GM19468 (cell line): ENCODE results near the gene PIEZO1.

Experiments used
- ATAC-seq: cut with Tn5 transposase; IDR thresholded peaks from one replicate; pipeline ENCODE4 v1.9.1; 2021; ENCODE audit warnings: mild to moderate bottlenecking, moderate library complexity, moderate number of reproducible peaks; ENCODE audit not compliant: unreplicated experiment; ENCODE audit errors: extremely low read depth

The PIEZO1 gene

DNA sequence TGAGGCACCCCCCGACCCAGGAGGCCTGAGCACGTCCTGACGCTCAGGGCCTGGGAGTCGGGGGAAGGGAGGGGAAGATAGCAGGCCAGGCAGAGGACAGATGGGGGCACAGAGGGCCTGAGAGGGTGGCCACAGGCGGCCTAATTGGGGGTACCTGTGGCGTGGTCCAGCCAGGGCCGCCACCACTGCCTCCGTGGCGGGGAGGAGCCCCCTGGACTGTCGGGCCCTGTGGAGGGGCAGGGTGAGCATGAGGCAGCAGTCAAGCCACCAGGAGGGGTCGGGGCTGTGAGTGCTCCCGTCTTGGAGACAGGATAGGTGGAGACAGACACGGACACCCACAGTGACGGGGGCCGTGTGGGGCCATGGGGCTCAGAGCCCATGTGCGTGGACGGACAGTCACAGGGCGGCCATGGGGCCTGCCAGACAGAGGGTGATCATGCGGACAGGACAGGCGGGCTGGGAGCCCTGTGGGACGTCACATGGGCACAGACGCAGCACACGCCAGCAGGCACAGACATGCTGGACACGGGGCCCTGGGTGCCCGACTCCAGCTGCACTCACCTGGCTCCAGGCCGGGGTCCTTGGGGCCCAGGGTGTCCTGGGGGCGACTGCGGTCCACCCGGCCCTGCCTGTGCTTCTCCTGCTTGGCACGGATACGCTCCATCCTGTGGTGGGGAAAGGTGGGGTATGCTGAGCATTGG lies 60.0 kb downstream of the PIEZO1 start:
- no peak for ATAC-seq

DNA sequence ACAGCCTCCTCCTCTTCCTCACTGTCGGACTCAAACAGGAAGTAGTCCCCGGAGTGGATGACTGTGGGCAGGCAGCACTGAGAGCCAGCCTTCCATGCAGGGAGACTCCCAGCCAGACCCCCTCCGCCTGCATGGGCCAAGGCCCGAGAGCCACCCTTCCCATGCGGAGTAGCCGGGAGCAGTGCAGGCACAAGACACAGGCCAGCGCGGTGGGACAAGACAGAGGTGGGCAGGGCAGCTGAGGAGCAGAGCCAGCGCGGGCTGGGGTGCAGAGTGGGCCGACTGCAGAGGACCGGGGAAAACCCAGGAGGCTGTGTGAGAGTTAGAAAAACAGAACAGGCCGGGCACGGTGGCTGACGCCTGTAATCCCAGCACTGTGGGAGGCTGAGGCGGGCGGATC lies 61.1 kb downstream of the PIEZO1 start:
- ATAC-seq, result no peak

DNA sequence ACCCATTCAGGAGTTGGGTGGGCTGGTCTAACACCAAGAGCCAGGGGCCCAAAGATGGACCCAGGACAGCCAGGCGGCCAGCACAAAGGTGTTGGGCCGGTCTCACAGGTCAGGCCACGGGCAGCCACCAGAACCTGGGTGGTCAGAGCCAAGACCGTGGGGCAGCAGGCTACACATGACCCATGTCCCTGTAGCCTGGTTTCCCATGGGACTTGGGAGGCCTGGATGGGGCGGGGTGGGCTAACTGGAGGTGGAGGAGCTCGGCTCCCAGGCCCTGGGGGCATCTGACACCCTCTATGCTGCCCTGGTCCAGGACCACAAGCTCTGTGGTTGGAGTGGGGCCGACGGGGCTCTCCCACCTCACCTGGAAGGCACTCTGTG lies 61.5 kb downstream of the PIEZO1 start:
- no peak for ATAC-seq

DNA sequence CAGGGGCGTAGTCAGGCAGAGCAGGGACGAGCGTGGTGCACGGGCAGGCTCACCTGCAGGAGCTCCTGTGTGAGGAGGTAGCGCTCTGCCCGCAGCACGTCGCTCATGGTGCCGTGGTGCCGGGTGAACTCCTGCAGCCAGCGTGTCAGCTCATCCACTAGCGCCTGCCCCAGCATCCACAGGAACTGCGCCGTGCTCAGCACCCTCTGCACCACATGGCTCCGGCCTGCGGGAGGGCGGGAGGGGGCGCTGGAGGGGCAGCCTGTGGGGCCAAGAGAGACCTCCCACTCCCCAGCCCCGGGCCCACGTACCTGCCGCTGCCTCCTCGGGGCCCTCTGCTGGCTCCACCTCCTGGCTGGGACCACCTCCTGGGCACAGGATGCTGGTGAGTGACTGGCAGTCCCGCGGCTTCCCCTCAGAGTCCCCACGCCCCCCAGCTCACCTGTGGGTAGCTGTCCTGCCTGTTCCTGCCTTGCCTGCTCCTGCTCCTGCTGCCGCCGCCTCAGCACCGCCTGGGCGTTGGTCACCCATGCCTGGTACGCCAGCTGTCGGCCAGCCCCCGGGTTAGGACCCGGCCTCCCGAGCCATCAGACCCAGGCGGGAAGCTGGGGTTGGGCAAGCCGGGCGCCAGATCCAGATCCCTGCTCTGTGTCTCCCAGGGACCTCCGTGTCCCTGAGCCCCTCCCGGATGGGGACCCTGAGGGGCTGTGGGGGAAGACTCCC lies 62.1 kb downstream of the PIEZO1 start:
- no peak for ATAC-seq

DNA sequence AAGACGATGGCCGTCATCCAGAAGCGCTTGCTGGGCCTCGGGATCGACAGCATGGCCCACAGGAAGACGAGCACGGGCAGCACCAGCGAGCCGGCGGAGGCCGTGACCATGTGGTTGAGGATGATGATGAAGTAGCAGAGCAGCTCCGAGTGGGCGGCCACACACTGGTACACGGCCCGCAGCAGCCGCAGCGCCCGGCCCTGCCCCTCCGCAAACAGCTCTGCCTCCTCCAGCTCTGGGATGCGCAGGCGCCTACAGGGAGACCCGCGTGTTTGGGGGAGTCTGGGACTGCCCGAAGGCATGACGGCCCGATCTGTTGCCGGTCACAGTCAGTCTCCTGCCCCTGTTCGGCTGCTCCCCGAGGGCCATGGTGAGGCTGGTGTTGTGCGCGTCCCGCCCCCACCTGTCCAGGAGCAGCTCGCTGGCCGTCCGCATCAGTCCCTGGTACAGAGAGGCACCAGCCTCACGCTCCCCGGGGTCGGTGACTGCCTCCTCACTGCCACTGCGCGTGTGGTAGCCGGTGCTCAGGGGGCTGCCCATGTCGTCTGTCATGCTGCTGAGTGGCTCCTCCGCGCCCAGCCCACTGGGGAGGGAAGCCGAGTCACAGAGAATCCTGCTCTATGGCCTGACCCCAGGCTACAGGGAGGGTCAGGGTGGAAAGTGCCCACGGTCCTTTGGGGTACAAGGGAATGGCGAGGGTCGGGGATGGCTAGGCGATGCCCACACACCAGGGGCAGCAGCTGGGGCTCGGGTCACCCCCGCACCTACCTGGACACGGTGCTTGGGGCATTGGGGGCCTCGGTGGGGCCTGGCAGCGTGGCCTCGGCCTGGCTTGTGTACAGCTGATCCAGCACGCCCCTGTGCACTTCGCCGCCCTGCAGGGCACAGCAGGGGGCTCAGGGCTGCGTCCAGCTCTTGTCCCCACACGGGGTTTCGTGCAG lies 62.9 kb downstream of the PIEZO1 start:
- no peak for ATAC-seq

DNA sequence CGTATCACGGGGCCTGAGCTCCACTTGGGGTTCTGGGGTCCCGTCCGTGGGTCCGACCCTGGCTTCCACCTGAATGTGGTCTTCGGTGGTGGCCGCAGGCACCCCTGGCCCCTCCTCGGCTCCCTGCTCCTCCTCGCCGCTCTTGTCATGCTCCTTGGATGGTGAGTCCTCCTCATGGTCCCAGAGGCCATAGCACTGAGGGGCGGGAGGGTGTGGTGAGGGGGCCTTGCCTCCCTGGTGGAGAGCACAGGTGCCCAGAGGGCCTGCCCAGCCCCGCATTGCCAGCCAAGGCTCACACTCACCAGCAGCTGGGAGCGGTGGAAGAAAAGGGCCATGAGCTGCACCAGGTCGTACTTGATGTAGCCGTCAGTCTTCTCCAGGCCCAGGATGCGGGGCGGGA lies 63.8 kb downstream of the PIEZO1 start:
- no peak for ATAC-seq

DNA sequence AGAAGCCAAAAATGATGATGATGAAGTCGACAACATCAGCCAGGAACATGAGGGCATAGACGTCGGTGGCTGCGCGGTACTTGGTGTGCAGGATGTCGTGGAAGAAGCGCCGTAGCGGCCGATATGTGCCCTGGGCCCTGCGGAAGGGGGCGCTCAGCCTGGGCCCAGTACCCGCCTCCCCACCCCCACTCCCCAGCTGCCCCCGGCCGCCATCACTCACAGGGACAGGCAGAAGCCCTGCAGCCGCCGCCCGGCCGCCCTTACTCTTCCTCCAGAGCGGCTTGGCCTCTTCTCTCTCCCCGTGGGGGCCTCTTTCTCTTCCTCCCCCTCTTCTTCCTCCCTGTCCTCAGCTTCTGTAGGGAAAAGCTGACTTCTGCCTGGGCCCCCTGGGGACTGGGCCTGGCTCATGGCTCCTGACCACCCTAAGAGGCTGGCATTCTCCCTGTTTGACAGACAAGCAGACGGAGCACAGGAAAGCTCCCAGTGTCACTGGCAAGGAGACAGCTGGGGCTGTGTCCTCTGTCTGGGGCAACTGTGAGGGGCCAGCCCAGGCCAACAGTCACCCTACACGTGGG lies 64.5 kb downstream of the PIEZO1 start:
- ATAC-seq, result no peak

DNA sequence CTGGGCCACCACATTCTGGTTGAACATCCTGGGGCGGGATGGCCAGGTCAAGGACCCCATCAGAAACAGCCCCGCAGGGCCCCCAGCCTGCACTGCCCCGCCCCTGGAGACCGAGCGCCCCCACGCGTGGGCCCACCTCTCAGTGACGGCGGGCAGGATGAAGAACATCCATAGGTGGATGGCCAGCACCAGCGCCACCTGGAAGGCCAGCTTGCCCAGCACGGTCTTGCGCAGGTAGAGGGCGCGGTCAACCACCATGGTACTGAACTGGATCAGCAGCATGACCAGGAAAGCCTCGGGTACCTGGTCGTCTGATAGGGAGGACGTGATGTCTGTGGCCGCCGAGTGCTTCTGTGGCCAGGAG lies 65.1 kb downstream of the PIEZO1 start:
- ATAC-seq, result no peak

DNA sequence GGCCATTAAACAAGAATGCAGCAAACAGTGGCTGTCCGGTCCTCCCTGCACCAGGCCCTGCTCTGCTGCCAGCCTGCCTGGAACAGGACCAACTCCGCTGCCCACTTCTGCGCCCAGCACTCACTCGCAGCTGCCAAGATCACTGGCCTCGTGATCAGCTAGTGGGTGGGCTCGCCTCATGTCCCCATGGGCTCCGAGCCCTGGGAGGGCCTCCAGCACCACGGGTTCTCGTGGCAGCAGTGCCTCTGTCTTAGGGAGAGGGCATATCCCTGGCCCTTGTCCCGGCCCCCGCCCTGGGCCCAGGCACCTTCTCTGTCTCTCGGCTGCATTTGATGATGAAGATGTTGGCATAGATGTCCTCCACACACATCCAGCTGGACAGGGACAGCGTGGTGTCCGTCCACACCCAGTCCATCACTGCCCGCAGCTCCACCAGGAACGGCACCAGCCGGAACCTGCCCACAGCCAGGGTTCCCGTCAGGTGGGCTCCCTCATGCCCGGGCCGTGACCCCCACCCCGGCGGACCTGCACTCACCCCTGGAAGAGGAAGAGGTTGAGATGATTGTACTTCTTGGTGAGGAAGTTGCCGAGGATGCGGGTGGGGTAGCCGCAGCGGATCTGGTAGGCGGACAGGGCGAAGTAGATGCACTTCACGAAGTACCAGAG lies 65.6 kb downstream of the PIEZO1 start:
- ATAC-seq, result no peak

DNA sequence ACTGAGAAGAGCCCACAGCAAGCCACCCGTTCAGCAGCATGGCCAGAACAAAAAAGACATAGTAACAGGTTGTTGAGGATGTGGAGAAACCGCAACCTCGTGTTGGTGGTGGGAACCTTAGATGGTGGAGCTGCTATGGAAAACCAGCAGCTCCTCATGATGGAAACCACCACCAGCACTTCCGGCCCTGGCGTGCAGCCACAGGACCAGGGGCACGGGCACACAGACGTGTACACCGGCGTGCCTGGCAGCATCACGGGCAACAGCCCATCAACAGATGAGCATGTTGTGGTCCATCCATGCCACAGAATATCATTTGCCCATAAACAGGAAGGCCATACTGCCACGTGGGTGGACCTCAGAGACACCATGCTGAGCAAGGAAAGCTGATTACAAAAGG lies 66.8 kb downstream of the PIEZO1 start:
- ATAC-seq, result no peak

DNA sequence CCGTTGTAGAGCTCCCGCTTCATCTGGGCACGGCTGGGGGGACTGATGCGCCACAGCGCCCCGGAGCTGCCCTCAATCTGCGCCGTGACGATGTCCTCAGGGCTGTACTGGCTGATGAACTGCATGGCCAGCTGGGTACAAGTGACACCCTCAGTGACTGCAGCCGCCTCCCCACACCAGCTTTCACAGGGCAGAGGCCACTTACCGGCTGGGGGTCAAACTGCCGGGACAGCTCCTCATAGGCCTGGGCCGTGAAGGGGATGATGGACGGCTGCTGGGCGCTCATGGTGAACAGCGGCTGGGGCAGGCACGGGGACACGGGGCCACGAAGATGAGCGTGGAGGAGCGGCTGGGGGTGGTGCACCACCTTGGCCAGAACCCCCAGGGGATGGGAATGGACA lies 68.4 kb downstream of the PIEZO1 start:
- no peak for ATAC-seq

DNA sequence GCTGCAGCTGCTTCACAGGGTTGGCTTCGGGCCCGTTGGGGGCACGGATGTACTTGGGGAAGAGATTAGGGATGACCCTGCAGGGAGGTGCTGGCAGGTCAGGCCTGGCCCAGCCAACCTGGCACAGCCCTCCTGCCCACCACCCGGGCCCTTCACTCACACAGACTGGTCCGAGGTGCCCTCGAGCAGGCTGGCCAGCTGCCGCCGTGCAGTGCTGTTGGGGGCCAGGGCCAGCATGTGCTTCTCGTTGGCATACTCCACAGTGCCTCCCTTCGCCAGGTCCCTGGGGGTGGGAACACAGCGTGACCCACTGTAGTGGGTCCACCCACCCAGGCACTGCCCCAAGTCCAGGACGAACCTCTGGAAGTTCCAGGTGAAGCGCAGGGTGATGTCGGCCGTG lies 68.8 kb downstream of the PIEZO1 start:
- ATAC-seq, result no peak

DNA sequence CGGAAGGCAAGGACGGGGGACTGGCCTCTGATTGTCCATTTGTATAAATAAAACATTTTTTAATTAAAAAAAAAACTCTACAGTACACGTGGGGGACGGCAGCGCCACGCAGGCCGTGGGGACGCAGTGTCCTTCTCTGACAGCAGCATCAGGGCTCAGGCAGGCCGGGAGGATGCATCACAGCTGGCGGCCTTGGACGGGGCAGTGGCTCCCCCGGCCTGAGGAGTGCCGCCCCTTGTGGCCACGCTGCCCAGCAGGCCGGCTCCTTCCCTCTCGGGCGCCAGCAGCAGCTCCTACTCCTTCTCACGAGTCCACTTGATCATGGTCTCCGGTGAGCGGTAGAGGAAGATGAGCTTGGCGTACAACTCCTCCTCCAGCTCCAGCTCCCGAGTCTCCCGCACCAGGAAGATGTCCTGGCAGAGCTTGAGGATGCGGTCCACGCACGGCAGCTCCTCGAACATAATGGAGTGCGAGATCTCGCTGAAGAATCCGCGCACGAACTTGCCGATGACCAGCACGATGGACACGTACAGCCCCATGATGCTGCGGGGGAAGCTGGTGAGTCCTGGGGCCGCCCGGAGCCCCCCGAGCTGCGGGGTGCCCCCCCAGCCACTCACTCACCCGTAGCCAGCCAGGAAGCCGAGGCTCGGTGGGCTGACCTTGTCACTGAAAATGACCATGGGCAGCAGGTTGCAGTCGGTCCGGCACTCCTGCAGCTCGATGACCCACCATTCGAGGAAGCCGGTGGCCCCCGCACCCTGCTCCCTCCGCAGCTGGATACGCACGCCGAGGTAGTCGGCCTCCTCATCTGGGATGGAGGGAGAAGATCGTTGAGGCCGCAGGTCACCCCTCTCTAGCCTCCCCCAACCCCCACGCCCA lies 69.5 kb downstream of the PIEZO1 start:
- ATAC-seq, result no peak

DNA sequence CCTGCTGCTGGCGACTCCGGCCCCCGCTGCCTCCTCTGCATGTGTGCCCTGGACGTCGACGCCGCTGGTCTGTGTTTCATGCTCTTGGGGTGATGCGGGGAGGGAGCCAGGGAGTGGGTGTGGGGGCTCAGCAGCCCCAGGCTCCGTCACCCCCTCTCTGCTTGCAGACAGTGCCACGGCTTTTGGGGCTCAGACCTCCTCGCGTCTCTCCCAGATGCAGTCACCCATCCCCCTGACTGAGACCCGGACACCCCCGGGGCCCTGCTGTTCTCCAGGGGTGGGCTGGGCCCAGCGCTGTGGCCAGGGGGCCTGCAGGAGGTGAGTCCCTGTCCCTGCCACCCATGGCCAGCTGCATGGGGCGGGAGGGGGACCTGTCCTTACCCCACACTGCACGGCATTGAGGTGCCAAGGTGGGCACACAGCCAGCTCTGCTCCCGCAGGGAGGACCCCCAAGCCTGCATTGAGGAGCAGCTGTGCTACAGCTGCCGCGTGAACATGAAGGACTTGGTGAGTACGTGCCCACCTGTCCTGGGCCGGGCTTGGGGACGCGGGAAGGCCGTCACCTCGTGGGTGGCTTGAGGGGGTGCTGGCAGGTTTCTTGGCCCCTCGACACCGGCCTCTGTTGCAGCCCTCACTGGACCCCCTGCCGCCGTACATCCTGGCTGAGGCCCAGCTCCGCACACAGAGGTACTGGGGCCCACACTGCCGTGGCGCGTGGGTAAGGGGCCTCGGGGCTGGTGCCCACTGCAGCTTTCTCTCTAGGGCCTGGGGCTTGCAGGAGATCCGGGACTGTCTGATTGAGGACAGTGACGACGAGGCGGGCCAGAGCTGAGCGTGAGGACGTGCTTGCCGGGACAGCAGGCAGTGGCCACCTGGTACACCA lies 70.4 kb downstream of the PIEZO1 start:
- ATAC-seq, result no peak

DNA sequence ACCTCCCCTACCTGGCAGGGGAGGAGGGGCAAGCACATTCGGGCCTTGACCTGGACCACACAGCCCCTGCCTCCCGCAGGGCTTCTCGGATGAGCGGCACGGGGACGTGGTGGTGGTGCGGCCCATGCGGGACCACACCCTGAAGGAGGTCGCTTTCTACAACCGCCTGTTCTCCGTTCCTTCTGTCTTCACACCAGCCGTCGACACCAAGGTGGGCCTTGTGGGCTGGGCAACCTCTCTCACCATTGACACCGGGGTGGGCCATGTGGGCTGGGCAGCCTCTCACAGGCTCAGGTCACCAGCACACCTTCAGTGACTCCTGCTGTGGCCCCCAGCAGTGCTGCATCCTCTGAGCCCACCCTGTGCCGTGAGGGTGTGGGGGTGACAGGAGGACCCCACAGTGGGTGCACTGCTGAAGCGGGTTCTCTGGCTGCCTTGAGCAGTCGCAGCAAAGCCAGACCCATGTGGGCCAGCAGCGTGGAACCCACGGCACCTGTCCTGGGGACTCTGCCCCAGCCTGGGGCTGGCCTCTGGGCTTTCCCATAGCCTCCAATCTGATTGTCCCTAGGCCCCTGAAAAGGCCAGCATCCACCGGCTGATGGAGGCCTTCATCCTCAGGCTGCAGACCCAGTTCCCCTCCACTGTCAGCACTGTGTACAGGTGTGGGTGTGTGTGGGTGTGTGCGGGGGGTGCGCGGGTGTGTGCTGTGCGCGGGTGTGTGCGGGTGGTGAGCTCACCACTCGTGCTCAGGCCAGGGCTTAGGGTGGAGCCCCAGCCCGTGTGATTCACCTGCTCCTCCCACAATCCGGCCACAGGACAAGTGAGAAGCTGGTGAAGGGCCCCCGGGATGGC lies 71.2 kb downstream of the PIEZO1 start:
- no peak for ATAC-seq

DNA sequence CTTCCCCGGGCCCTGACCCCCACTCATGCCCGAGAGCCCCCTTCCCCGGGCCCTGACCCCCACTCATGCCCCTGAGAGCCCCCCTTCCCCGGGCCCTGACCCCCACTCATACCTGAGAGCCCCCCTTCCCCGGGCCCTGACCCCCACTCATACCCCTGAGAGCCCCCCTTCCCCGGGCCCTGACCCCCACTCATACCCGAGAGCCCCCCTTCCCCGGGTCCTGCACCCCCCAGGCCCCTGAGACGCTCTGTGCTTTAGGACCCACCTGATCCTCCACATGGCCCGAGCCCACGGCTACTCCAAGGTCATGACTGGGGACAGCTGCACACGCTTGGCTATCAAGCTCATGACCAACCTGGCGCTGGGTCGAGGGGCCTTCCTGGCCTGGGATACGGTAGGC lies 72.0 kb downstream of the PIEZO1 start:
- ATAC-seq, result no peak

DNA sequence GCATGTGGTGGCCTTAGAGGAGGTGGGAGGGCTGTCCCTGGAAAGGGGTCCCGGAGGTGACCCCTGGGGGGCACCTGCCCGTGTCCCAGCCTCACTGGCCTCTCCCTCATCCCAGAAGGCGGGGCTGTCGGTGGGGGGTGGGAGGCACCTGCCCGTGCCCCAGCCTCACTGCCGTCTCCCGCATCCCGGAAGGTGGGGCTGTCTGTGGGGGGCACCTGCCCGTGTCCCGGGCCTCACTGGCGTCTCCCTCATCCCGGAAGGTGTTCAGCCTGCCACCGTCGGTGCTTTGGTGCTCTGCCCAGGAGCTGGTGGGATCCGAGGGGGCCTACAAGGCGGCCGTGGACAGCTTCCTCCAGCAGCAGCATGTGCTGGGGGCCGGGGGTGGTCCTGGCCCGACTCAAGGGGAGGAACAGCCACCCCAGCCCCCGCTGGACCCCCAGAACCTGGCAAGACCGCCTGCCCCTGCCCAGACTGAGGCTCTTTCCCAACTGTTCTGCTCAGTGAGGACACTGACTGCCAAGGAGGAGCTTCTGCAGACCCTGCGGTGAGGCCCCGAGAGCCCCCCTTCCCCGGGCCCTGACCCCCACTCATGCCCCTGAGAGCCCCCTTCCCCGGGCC lies 72.5 kb downstream of the PIEZO1 start:
- no peak for ATAC-seq
